CD14-positive monocyte (primary cell): Measurements from ENCODE around the gene POLR2C. TPM values are rescaled to one million over a fixed set of nuclear protein-coding genes. Genes with fewer than 3 reads are reported as not detected.

Experiments
- DNase-seq, 3 donors: peaks; one replicate each; pipeline ENCODE4 v3.0.0-alpha.2; 2011 to 2022
- H2AFZ ChIP-seq: 2 replicates; pipeline ENCODE4 v1.6.0; 2012; ENCODE audit warnings: mild to moderate bottlenecking, low read depth, low read length, inconsistent platforms; ENCODE audit not compliant: insufficient read depth, poor library complexity, severe bottlenecking
- H3K27ac ChIP-seq, 2 donors: 1 replicate in 1 of 2; 2 replicates in 1 of 2; pipeline ENCODE4 v1.5.1; 2012 to 2013; ENCODE audit warnings: low read length in 2 of 2, control low read depth in 1 of 2, inconsistent platforms in 1 of 2, low read depth in 1 of 2, mild to moderate bottlenecking in 1 of 2
- H3K27me3 ChIP-seq, 2 donors: one replicate each; pipeline versions ENCODE4 v1.6.0 to v1.6.1; 2011 to 2013; ENCODE audit warnings: low read length in 2 of 2; ENCODE audit not compliant: control insufficient read depth in 2 of 2, insufficient read depth in 2 of 2
- H3K36me3 ChIP-seq, 2 donors: replicated peaks in 1 of 2; 1 replicate in 1 of 2; 2 replicates in 1 of 2; pipeline versions ENCODE4 v1.5.1 to v1.6.1; 2012 to 2013; ENCODE audit warnings: low read length in 2 of 2, control low read depth in 1 of 2, inconsistent platforms in 1 of 2, mild to moderate bottlenecking in 1 of 2; ENCODE audit not compliant: insufficient read depth in 2 of 2, control insufficient read depth in 1 of 2
- H3K4me1 ChIP-seq, 2 donors: 1 replicate in 1 of 2; 2 replicates in 1 of 2; pipeline versions ENCODE4 v1.5.1 to v1.6.1; 2012 to 2013; ENCODE audit warnings: low read length in 2 of 2, control low read depth in 1 of 2, inconsistent platforms in 1 of 2, mild to moderate bottlenecking in 1 of 2, moderate library complexity in 1 of 2; ENCODE audit not compliant: insufficient read depth in 2 of 2, control insufficient read depth in 1 of 2
- H3K4me2 ChIP-seq: replicated peaks from 2 replicates; pipeline ENCODE3; 2012; ENCODE audit warnings: low read length, moderate library complexity, mild to moderate bottlenecking; ENCODE audit not compliant: poor library complexity, severe bottlenecking; ENCODE audit errors: extremely low read depth
- H3K4me3 ChIP-seq, 3 experiments: fragments of 200-600 bp in 1 of 3; sonication (generic) in 1 of 3; replicated peaks in 1 of 3; 1 replicate in 2 of 3; 2 replicates in 1 of 3; pipeline ENCODE4 v1.5.1; 2011 to 2013; ENCODE audit warnings: low read length in 3 of 3, mild to moderate bottlenecking in 3 of 3, control low read depth in 2 of 3, low read depth in 2 of 3, inconsistent platforms in 1 of 3, moderate library complexity in 1 of 3
- H3K79me2 ChIP-seq: 2 replicates; pipeline ENCODE4 v1.6.0; 2012; ENCODE audit warnings: mild to moderate bottlenecking, control low read depth, inconsistent platforms, low read length, moderate library complexity; ENCODE audit not compliant: insufficient read depth
- H3K9ac ChIP-seq: 2 replicates; pipeline ENCODE4 v1.6.0; 2017; ENCODE audit warnings: low read length, mild to moderate bottlenecking; ENCODE audit not compliant: insufficient read depth, poor library complexity, severe bottlenecking
- H3K9me3 ChIP-seq, 2 donors: replicated peaks in 1 of 2; 1 replicate in 1 of 2; 2 replicates in 1 of 2; pipeline versions ENCODE4 v1.5.1 to v1.6.1; 2012 to 2013; ENCODE audit warnings: low read length in 2 of 2, control low read depth in 1 of 2; ENCODE audit not compliant: control insufficient read depth in 1 of 2, insufficient read depth in 1 of 2
- H4K20me1 ChIP-seq: 2 replicates; pipeline ENCODE4 v1.6.0; 2012; ENCODE audit warnings: mild to moderate bottlenecking, low read length, control low read depth, moderate library complexity; ENCODE audit not compliant: insufficient read depth
- H3K27ac Mint-ChIP-seq, 7 donors: one replicate each; pipeline ENCODE4 v1.8.0; 2020; ENCODE audit warnings: mild to moderate bottlenecking in 7 of 7, mixed read lengths in 7 of 7, moderate library complexity in 6 of 7, inconsistent platforms in 2 of 7
- H3K27me3 Mint-ChIP-seq, 3 donors: one replicate each; pipeline ENCODE4 v1.8.0; 2021 to 2022; ENCODE audit warnings: low read depth in 3 of 3, mild to moderate bottlenecking in 3 of 3, mixed read lengths in 3 of 3, moderate library complexity in 3 of 3, inconsistent platforms in 1 of 3
- H3K36me3 Mint-ChIP-seq, 2 donors: one replicate each; pipeline ENCODE4 v1.8.0; 2020; ENCODE audit warnings: mixed read lengths in 2 of 2, inconsistent platforms in 1 of 2, mild to moderate bottlenecking in 1 of 2
- H3K4me1 Mint-ChIP-seq: one replicate; pipeline ENCODE4 v1.8.0; 2020; ENCODE audit warnings: mild to moderate bottlenecking, mixed read lengths
- H3K4me3 Mint-ChIP-seq, 2 donors: one replicate each; pipeline ENCODE4 v1.8.0; 2020; ENCODE audit warnings: mild to moderate bottlenecking in 2 of 2, mixed read lengths in 2 of 2, moderate library complexity in 1 of 2
- H3K9me3 Mint-ChIP-seq, 7 donors: one replicate each; pipeline ENCODE4 v1.8.0; 2020 to 2022; ENCODE audit warnings: mixed read lengths in 7 of 7, mild to moderate bottlenecking in 6 of 7, moderate library complexity in 6 of 7, inconsistent platforms in 2 of 7
- WGBS: methylation state at CpG from one replicate; pipeline ENCODE4 v1.1.5; 2013; ENCODE audit warnings: missing lambda C conversion rate; ENCODE audit not compliant: insufficient coverage; 5-methylcytosine and 5-hydroxymethylcytosine counted together
- intact Hi-C, 2 donors: fragments of 100-400 bp; cut with micrococcal nuclease; formaldehyde crosslinking; loops; one replicate each; pipeline versions ENCODE4 v1.15.0 to v1.15.1; 2023
- polyA plus RNA-seq, 3 donors: library from polyadenylated mRNA; depleted of rRNA in 1 of 3; unstranded in 2 of 3; stranded (reverse) in 1 of 3; fragments of 300-500 nt in 2 of 3; fragments of >200 nt in 1 of 3; fragmentation: Illumina TruSeq in 2 of 3; gene quantifications; 1 replicate in 2 of 3; 2 replicates in 1 of 3; pipeline ENCODE4 v1.2.3, GENCODE V29; 2012 to 2021
- TF ChIP-seq, protein P1 (sequence below): fragments of 200-600 bp; IDR thresholded peaks from one replicate; pipeline ENCODE4 v1.8.0; 2022; ENCODE audit warnings: antibody characterized with exemption, mild to moderate bottlenecking

POLR2C gene
- polyA plus RNA-seq, 3 donors, result 22.6 to 51.3 (median 24.4) TPM

- H3K36me3 ChIP-seq, result peaks cover 45 to 48% of the 10 kb centered on the region in 2 donors
- H3K27me3 ChIP-seq, result peaks cover 0 to 4% of the 10 kb centered on the region in 2 donors
- H2AFZ ChIP-seq, result no peak overlapping the region
- H3K9ac ChIP-seq, result no peak overlapping the region
- WGBS, result 17% methylated on average over 2 of the region's 4 CpGs
- Mint-ChIP-seq H3K36me3 (peaks cover 47 to 48% of the 10 kb centered on the region in 2 donors), H3K27ac (peak overlapping the region in 4 of 7 donors; percentile 27 to 68 (median 56)), H3K4me3 (no peak overlapping the region), H3K4me1 (peaks cover 18% of the 10 kb centered on the region), H3K27me3 (peaks cover 0 to 12% (median 7%) of the 10 kb centered on the region in 3 donors), H3K9me3 (peaks cover 0 to 5% (median 0%) of the 10 kb centered on the region in 7 donors)
- peaks cover 10 to 24% of the 10 kb centered on the region in 2 donors for H3K4me1 ChIP-seq
- no peak overlapping the region for H3K27ac ChIP-seq
- H3K4me2 ChIP-seq, result no peak overlapping the region
- peaks cover 4% of the 10 kb centered on the region for H4K20me1 ChIP-seq
- H3K4me3 ChIP-seq, result no peak overlapping the region
- intact Hi-C loops, result no loop called here
- no peak for DNase-seq
- no peaks in the 10 kb centered on the region for H3K9me3 ChIP-seq
- H3K79me2 ChIP-seq, result no peaks in the 10 kb centered on the region
- TF ChIP-seq, protein P1, sequence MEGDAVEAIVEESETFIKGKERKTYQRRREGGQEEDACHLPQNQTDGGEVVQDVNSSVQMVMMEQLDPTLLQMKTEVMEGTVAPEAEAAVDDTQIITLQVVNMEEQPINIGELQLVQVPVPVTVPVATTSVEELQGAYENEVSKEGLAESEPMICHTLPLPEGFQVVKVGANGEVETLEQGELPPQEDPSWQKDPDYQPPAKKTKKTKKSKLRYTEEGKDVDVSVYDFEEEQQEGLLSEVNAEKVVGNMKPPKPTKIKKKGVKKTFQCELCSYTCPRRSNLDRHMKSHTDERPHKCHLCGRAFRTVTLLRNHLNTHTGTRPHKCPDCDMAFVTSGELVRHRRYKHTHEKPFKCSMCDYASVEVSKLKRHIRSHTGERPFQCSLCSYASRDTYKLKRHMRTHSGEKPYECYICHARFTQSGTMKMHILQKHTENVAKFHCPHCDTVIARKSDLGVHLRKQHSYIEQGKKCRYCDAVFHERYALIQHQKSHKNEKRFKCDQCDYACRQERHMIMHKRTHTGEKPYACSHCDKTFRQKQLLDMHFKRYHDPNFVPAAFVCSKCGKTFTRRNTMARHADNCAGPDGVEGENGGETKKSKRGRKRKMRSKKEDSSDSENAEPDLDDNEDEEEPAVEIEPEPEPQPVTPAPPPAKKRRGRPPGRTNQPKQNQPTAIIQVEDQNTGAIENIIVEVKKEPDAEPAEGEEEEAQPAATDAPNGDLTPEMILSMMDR, result no peak
Observed at GRCh38 chr16:57472665-57473060, 10.2 kb downstream of the POLR2C start.

GRCh38 chr16:57473176-57473840, 10.8 kb downstream of the POLR2C start:
- Histone ChIP-seq H3K4me2 (no peak overlapping the region), H3K79me2 (no peaks in the 10 kb centered on the region), H2AFZ (no peak overlapping the region), H3K36me3 (peaks cover 38 to 41% of the 10 kb centered on the region in 2 donors), H3K4me3 (no peak overlapping the region), H4K20me1 (peaks cover 4% of the 10 kb centered on the region), H3K9me3 (no peaks in the 10 kb centered on the region), H3K27ac (no peak overlapping the region), H3K9ac (no peak overlapping the region), H3K4me1 (peaks cover 10 to 24% of the 10 kb centered on the region in 2 donors), H3K27me3 (peaks cover 0 to 4% of the 10 kb centered on the region in 2 donors)
- Mint-ChIP-seq H3K27ac (no peak overlapping the region), H3K4me3 (no peak overlapping the region), H3K27me3 (peaks cover 0 to 17% (median 8%) of the 10 kb centered on the region in 3 donors), H3K4me1 (peaks cover 18% of the 10 kb centered on the region), H3K9me3 (peaks cover 0 to 5% (median 0%) of the 10 kb centered on the region in 7 donors), H3K36me3 (peaks cover 41 to 42% of the 10 kb centered on the region in 2 donors)
- no peak for DNase-seq
- TF ChIP-seq, protein P1, result no peak
- 95% methylated on average over 9 of the region's 14 CpGs for WGBS
- intact Hi-C loops, result no loop called here
